Stimulated activated memory B cell treated with anti-CD40 and anti-IgM and Interleukin-4, amounts not matched to agents 10 μg/mL and 1 μg/mL and 100 μg/mL, for 72 hours (primary cell): Measurements from ENCODE around the gene OR52A1.
"Not testable (repeated sequence)": the region's sequence is repeated elsewhere in the genome, so short reads cannot be mapped to it uniquely, and the experiment has no call there.

ENCODE experiments used
- ATAC-seq: fragments of 150-1000 bp; cut with Tn5 transposase; 2 replicates; pipeline ENCODE4 v1.10.0; 2021
- H3K27ac Mint-ChIP-seq: one replicate; pipeline ENCODE4 v1.8.0; 2022; ENCODE audit warnings: mild to moderate bottlenecking, mixed read lengths
- H3K27me3 Mint-ChIP-seq: one replicate; pipeline ENCODE4 v1.8.0; 2022; ENCODE audit warnings: mixed read lengths
- H3K36me3 Mint-ChIP-seq: one replicate; pipeline ENCODE4 v1.8.0; 2022; ENCODE audit warnings: mixed read lengths
- H3K4me1 Mint-ChIP-seq: one replicate; pipeline ENCODE4 v1.8.0; 2022; ENCODE audit warnings: mixed read lengths
- H3K4me3 Mint-ChIP-seq: one replicate; pipeline ENCODE4 v1.8.0; 2022; ENCODE audit warnings: mild to moderate bottlenecking, moderate library complexity, mixed read lengths
- H3K9me3 Mint-ChIP-seq: one replicate; pipeline ENCODE4 v1.8.0; 2022; ENCODE audit warnings: mixed read lengths

The OR52A1 gene

GRCh38 chr11:5159806-5160205, 5.2 kb upstream of the OR52A1 start:
- no peaks in the 10 kb centered on the region for H3K4me1 Mint-ChIP-seq
- no peak for ATAC-seq
- no peak overlapping the region for H3K27ac Mint-ChIP-seq
- no peaks in the 10 kb centered on the region for H3K9me3 Mint-ChIP-seq
- no peak overlapping the region for H3K4me3 Mint-ChIP-seq
- H3K36me3 Mint-ChIP-seq, result no peaks in the 10 kb centered on the region
- H3K27me3 Mint-ChIP-seq, result peaks cover 43% of the 10 kb centered on the region

- no peak overlapping the region for H3K4me3 Mint-ChIP-seq
- H3K36me3 Mint-ChIP-seq, result no peaks in the 10 kb centered on the region
- H3K9me3 Mint-ChIP-seq, result no peaks in the 10 kb centered on the region
- no peak for ATAC-seq
- H3K4me1 Mint-ChIP-seq, result no peaks in the 10 kb centered on the region
- H3K27me3 Mint-ChIP-seq, result peaks cover 8% of the 10 kb centered on the region
- H3K27ac Mint-ChIP-seq, result no peak overlapping the region
Observed at GRCh38 chr11:5153574-5154431, 754 bp downstream of the OR52A1 start.

- Mint-ChIP-seq H3K9me3 (no peaks in the 10 kb centered on the region), H3K4me3 (no peak overlapping the region), H3K27me3 (peaks cover 8% of the 10 kb centered on the region), H3K36me3 (no peaks in the 10 kb centered on the region), H3K27ac (no peak overlapping the region), H3K4me1 (no peaks in the 10 kb centered on the region)
- ATAC-seq, result peak; percentile 50
Observed at GRCh38 chr11:5151713-5152153, 2.8 kb downstream of the OR52A1 start.

- not testable (repeated sequence) for H3K9me3 Mint-ChIP-seq, H3K27me3 Mint-ChIP-seq, H3K27ac Mint-ChIP-seq, H3K4me1 Mint-ChIP-seq, H3K36me3 Mint-ChIP-seq, ATAC-seq, H3K4me3 Mint-ChIP-seq
Observed at GRCh38 chr11:5144206-5144605, 10.4 kb downstream of the OR52A1 start.

GRCh38 chr11:5137996-5138395, 16.6 kb downstream of the OR52A1 start, which contains the start of gene OR52A5:
TSS of gene OR52A5 (minus strand) at chr11:5138356. CDS start at chr11:5132642, 5,714 bp downstream.
- Mint-ChIP-seq H3K9me3 (no peaks in the 10 kb centered on the region), H3K36me3 (no peaks in the 10 kb centered on the region), H3K4me3 (no peak within 1 kb of the TSS), H3K27me3 (no peaks in the 10 kb centered on the region), H3K4me1 (no peaks in the 10 kb centered on the region), H3K27ac (no peak within 1 kb of the TSS)
- ATAC-seq, result no peak

GRCh38 chr11:5137014-5137413, 17.5 kb downstream of the OR52A1 start:
- no peaks in the 10 kb centered on the region for H3K27me3 Mint-ChIP-seq
- H3K4me1 Mint-ChIP-seq, result no peaks in the 10 kb centered on the region
- no peak overlapping the region for H3K27ac Mint-ChIP-seq
- ATAC-seq, result no peak
- H3K4me3 Mint-ChIP-seq, result no peak overlapping the region
- no peaks in the 10 kb centered on the region for H3K36me3 Mint-ChIP-seq
- H3K9me3 Mint-ChIP-seq, result no peaks in the 10 kb centered on the region

GRCh38 chr11:5136261-5136660, 18.3 kb downstream of the OR52A1 start:
- Mint-ChIP-seq H3K27me3 (no peaks in the 10 kb centered on the region), H3K27ac (no peak overlapping the region), H3K4me3 (no peak overlapping the region), H3K36me3 (no peaks in the 10 kb centered on the region), H3K9me3 (no peaks in the 10 kb centered on the region), H3K4me1 (no peaks in the 10 kb centered on the region)
- no peak for ATAC-seq

- no peak overlapping the region for H3K27ac Mint-ChIP-seq
- no peaks in the 10 kb centered on the region for H3K4me1 Mint-ChIP-seq
- H3K9me3 Mint-ChIP-seq, result no peaks in the 10 kb centered on the region
- H3K27me3 Mint-ChIP-seq, result no peaks in the 10 kb centered on the region
- H3K4me3 Mint-ChIP-seq, result no peak overlapping the region
- no peaks in the 10 kb centered on the region for H3K36me3 Mint-ChIP-seq
- ATAC-seq, result no peak
Observed at GRCh38 chr11:5131584-5132335, 22.8 kb downstream of the OR52A1 start.

GRCh38 chr11:5129457-5129877, 25.1 kb downstream of the OR52A1 start:
- peaks cover 1% of the 10 kb centered on the region for H3K27me3 Mint-ChIP-seq
- no peaks in the 10 kb centered on the region for H3K4me1 Mint-ChIP-seq
- ATAC-seq, result no peak
- no peak overlapping the region for H3K4me3 Mint-ChIP-seq
- no peak overlapping the region for H3K27ac Mint-ChIP-seq
- no peaks in the 10 kb centered on the region for H3K36me3 Mint-ChIP-seq
- H3K9me3 Mint-ChIP-seq, result no peaks in the 10 kb centered on the region

GRCh38 chr11:5124891-5125620, 29.5 kb downstream of the OR52A1 start:
- H3K36me3 Mint-ChIP-seq, result no peaks in the 10 kb centered on the region
- peaks cover 20% of the 10 kb centered on the region for H3K27me3 Mint-ChIP-seq

GRCh38 chr11:5123802-5124521, 30.6 kb downstream of the OR52A1 start:
- Mint-ChIP-seq H3K27me3 (peaks cover 21% of the 10 kb centered on the region), H3K4me1 (no peaks in the 10 kb centered on the region), H3K4me3 (no peak overlapping the region), H3K36me3 (no peaks in the 10 kb centered on the region), H3K27ac (no peak overlapping the region), H3K9me3 (no peaks in the 10 kb centered on the region)
- ATAC-seq, result no peak

More at GRCh38 chr11:5124891-5125620, 29.5 kb downstream of the OR52A1 start:
- H3K4me1 Mint-ChIP-seq, result no peaks in the 10 kb centered on the region
- ATAC-seq, result no peak
- H3K4me3 Mint-ChIP-seq, result no peak overlapping the region
- H3K27ac Mint-ChIP-seq, result no peak overlapping the region
- H3K9me3 Mint-ChIP-seq, result no peaks in the 10 kb centered on the region

- no peak overlapping the region for H3K4me3 Mint-ChIP-seq
- H3K27me3 Mint-ChIP-seq, result peaks cover 30% of the 10 kb centered on the region
- no peaks in the 10 kb centered on the region for H3K9me3 Mint-ChIP-seq
- no peaks in the 10 kb centered on the region for H3K4me1 Mint-ChIP-seq
- no peaks in the 10 kb centered on the region for H3K36me3 Mint-ChIP-seq
- H3K27ac Mint-ChIP-seq, result no peak overlapping the region
- ATAC-seq, result no peak
Observed at GRCh38 chr11:5118893-5119292, 35.7 kb downstream of the OR52A1 start.

- Mint-ChIP-seq H3K4me3 (no peak overlapping the region), H3K36me3 (no peaks in the 10 kb centered on the region), H3K27ac (no peak overlapping the region), H3K9me3 (no peaks in the 10 kb centered on the region), H3K4me1 (no peaks in the 10 kb centered on the region), H3K27me3 (peaks cover 17% of the 10 kb centered on the region)
- ATAC-seq, result no peak
Observed at GRCh38 chr11:5117588-5117987, 37.0 kb downstream of the OR52A1 start.

- no peaks in the 10 kb centered on the region for H3K36me3 Mint-ChIP-seq
- H3K4me3 Mint-ChIP-seq, result no peak overlapping the region
- H3K9me3 Mint-ChIP-seq, result no peaks in the 10 kb centered on the region
Observed at GRCh38 chr11:5115339-5115738, 39.2 kb downstream of the OR52A1 start.

GRCh38 chr11:5107285-5107684, 47.3 kb downstream of the OR52A1 start:
- Mint-ChIP-seq H3K36me3 (no peaks in the 10 kb centered on the region), H3K9me3 (no peaks in the 10 kb centered on the region), H3K4me1 (no peaks in the 10 kb centered on the region), H3K27me3 (peaks cover 11% of the 10 kb centered on the region), H3K4me3 (no peak overlapping the region), H3K27ac (no peak overlapping the region)
- ATAC-seq, result no peak

More at GRCh38 chr11:5115339-5115738, 39.2 kb downstream of the OR52A1 start:
- ATAC-seq, result no peak
- Mint-ChIP-seq H3K27me3 (peaks cover 17% of the 10 kb centered on the region), H3K4me1 (no peaks in the 10 kb centered on the region), H3K27ac (no peak overlapping the region)
